Measurements from ENCODE around the gene CABP4.

- no peak for TF ChIP-seq EZH2 (IDR thresholded peaks at IDR 0.05; ENCODE audit: low read length, unreplicated experiment)
- TF ChIP-seq CTCF (conservative IDR thresholded peaks at IDR 0.05; ENCODE audit: low read depth, low read length), result no peak
Measured at GRCh38 chr11:67465189-67465510, 10.0 kb downstream of the CABP4 start.

All from PC-3 (cell line).